ENCODE measurements around the gene METAP2.

METAP2 gene

DNA sequence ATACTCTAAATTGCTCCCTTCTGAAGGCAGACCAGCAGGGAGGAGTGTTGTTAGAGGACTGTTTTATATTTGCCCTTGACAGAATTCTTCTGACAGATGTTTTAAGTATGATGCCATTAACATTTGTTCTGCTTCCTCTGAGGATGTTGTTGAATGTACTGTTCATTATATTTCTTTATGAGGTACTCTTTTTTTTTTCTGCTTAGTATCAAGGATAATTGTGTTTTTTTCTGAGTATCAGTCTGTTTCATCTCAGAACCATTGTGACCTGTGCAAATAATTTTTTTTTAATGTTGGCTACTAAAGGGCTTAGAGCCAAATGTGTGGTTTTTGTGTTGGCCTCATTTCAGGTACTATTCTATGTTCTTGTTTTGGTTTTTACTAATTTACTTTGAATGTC lies 10.6 kb downstream of the METAP2 start:
- no peak for DNase-seq (ENCODE audit: low spot score)
- TF ChIP-seq, protein P1, sequence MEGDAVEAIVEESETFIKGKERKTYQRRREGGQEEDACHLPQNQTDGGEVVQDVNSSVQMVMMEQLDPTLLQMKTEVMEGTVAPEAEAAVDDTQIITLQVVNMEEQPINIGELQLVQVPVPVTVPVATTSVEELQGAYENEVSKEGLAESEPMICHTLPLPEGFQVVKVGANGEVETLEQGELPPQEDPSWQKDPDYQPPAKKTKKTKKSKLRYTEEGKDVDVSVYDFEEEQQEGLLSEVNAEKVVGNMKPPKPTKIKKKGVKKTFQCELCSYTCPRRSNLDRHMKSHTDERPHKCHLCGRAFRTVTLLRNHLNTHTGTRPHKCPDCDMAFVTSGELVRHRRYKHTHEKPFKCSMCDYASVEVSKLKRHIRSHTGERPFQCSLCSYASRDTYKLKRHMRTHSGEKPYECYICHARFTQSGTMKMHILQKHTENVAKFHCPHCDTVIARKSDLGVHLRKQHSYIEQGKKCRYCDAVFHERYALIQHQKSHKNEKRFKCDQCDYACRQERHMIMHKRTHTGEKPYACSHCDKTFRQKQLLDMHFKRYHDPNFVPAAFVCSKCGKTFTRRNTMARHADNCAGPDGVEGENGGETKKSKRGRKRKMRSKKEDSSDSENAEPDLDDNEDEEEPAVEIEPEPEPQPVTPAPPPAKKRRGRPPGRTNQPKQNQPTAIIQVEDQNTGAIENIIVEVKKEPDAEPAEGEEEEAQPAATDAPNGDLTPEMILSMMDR (IDR thresholded peaks at IDR 0.05; ENCODE audit: poor library complexity, severe bottlenecking) = no peak
- Histone ChIP-seq H3K36me3 (ENCODE audit: low read depth) (peaks cover 78% of the 10 kb centered on the region), H3K27ac (ENCODE audit: poor library complexity, severe bottlenecking) (no peak overlapping the region), H3K4me3 (ENCODE audit: severe bottlenecking) (no peak overlapping the region), H3K4me1 (ENCODE audit: insufficient read depth, poor library complexity, severe bottlenecking) (peaks cover 5% of the 10 kb centered on the region), H3K27me3 (ENCODE audit: insufficient read depth, poor library complexity, severe bottlenecking) (no peaks in the 10 kb centered on the region), H3K9me3 (ENCODE audit: severe bottlenecking) (no peaks in the 10 kb centered on the region)
- ATAC-seq (ENCODE audit: low read depth) = no peak

DNA sequence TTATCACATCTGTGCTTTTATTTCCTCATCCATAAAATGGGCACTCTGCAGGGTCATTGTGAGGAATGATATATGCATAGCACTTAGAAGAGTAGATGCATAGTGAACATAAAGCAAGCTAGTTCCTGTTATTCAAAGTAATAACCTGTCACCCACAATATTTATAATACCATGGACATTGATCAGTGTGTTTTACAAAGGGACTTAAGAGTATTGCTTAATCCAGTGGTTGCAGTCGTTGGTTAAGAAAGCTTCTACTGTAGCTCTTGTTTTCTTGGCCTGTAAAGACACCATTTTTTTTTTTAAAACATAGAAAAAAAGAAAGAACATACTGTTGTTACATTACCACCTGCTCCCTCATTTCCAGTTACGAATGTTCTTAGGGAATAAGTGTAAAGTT lies 13.1 kb downstream of the METAP2 start:
- no peak for DNase-seq (ENCODE audit: low spot score)
- TF ChIP-seq, protein P1 (IDR thresholded peaks at IDR 0.05; ENCODE audit: poor library complexity, severe bottlenecking) = no peak
- Histone ChIP-seq H3K27me3 (ENCODE audit: insufficient read depth, poor library complexity, severe bottlenecking) (no peaks in the 10 kb centered on the region), H3K27ac (ENCODE audit: poor library complexity, severe bottlenecking) (no peak overlapping the region), H3K36me3 (ENCODE audit: low read depth) (peaks cover 86% of the 10 kb centered on the region), H3K4me3 (ENCODE audit: severe bottlenecking) (no peak overlapping the region), H3K9me3 (ENCODE audit: severe bottlenecking) (no peaks in the 10 kb centered on the region), H3K4me1 (ENCODE audit: insufficient read depth, poor library complexity, severe bottlenecking) (peaks cover 5% of the 10 kb centered on the region)
- ATAC-seq (ENCODE audit: low read depth) = no peak

DNA sequence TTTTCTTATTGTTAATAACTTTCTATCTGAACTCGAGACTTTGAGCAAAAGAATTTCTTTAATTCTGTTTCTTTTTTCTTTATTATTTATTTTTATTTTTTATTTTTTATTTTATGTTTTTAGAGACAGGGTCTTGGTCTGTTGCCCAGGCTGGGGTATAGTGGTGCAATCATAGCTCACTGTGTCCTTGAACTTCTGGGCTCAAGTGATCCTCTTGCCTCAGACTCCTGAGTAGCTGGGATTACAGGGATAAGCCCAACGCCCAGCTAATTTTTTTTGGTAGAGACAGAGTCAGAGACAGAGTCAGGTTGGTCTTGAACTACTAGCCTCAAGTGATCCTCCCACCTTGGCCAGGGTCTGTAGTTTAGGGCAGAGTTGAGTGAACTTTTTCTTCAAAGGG lies 18.5 kb downstream of the METAP2 start:
- DNase-seq (ENCODE audit: low spot score) (no peak), ATAC-seq (ENCODE audit: low read depth) (no peak)
- no peaks in the 10 kb centered on the region for H3K4me1 ChIP-seq (ENCODE audit: insufficient read depth, poor library complexity, severe bottlenecking)
- H3K9me3 ChIP-seq (ENCODE audit: severe bottlenecking) = no peaks in the 10 kb centered on the region
- H3K27ac ChIP-seq (ENCODE audit: poor library complexity, severe bottlenecking) = no peak overlapping the region
- H3K4me3 ChIP-seq (ENCODE audit: severe bottlenecking) = no peak overlapping the region
- no peaks in the 10 kb centered on the region for H3K27me3 ChIP-seq (ENCODE audit: insufficient read depth, poor library complexity, severe bottlenecking)
- H3K36me3 ChIP-seq (ENCODE audit: low read depth) = peaks cover 88% of the 10 kb centered on the region
- TF ChIP-seq, protein P1 (IDR thresholded peaks at IDR 0.05; ENCODE audit: poor library complexity, severe bottlenecking) = no peak

DNA sequence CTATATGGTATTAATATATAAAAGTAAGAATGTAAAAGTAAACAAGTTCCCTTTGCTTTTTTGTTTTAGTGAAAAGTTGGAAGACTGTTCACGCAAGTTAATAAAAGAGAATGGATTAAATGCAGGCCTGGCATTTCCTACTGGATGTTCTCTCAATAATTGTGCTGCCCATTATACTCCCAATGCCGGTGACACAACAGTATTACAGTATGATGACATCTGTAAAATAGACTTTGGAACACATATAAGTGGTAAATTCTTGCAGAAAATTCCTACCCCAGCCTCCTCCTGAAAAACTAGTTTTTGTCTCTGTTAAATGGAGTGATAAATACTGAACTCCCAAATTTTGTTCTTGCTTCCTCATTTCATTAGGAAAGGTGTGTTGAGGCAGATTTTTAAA lies 20.9 kb downstream of the METAP2 start:
- H3K27me3 ChIP-seq (ENCODE audit: insufficient read depth, poor library complexity, severe bottlenecking) = no peaks in the 10 kb centered on the region
- TF ChIP-seq, protein P1 (IDR thresholded peaks at IDR 0.05; ENCODE audit: poor library complexity, severe bottlenecking) = no peak
- peaks cover 85% of the 10 kb centered on the region for H3K36me3 ChIP-seq (ENCODE audit: low read depth)

DNA sequence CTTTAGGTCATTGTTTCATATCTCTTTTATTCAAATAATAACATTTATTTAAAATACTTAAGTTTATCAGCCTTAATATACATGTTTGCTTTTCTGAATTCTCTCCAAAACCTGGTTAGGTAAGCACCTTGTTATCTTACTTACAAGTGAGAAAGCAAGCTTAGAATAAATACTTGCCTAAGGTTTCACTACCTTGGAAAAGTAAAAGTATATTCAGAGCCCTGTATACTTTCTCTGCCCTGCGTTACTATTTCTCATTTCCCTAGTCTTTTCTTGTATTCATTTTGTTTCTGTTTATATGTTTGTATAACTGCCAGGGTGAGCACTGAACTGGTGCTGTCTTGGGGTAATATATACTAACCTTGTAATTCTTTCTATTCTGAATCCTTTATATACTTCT lies 21.5 kb downstream of the METAP2 start:
- Histone ChIP-seq H3K4me1 (ENCODE audit: insufficient read depth, poor library complexity, severe bottlenecking) (no peaks in the 10 kb centered on the region), H3K9me3 (ENCODE audit: severe bottlenecking) (no peaks in the 10 kb centered on the region), H3K4me3 (ENCODE audit: severe bottlenecking) (no peak overlapping the region), H3K36me3 (ENCODE audit: low read depth) (peaks cover 86% of the 10 kb centered on the region), H3K27me3 (ENCODE audit: insufficient read depth, poor library complexity, severe bottlenecking) (no peaks in the 10 kb centered on the region), H3K27ac (ENCODE audit: poor library complexity, severe bottlenecking) (no peak overlapping the region)
- TF ChIP-seq, protein P1 (IDR thresholded peaks at IDR 0.05; ENCODE audit: poor library complexity, severe bottlenecking) = no peak
- ATAC-seq (ENCODE audit: low read depth) = no peak
- no peak for DNase-seq (ENCODE audit: low spot score)

More for the DNA sequence above, 20.9 kb downstream of the METAP2 start:
- DNase-seq (ENCODE audit: low spot score) (no peak), ATAC-seq (ENCODE audit: low read depth) (no peak)
- H3K4me3 ChIP-seq (ENCODE audit: severe bottlenecking) = no peak overlapping the region
- no peaks in the 10 kb centered on the region for H3K4me1 ChIP-seq (ENCODE audit: insufficient read depth, poor library complexity, severe bottlenecking)
- no peaks in the 10 kb centered on the region for H3K9me3 ChIP-seq (ENCODE audit: severe bottlenecking)
- H3K27ac ChIP-seq (ENCODE audit: poor library complexity, severe bottlenecking) = no peak overlapping the region

All from RWPE2 (cell line).